NB4 (cell line): ENCODE data around the gene HOXB3.

Experiments
- MYC ChIP-seq: IDR thresholded peaks from 2 replicates; pipeline ENCODE4 v1.6.1; 2011; ENCODE audit warnings: low read depth, low read length
- POLR2A ChIP-seq: IDR thresholded peaks from 2 replicates; pipeline ENCODE4 v1.6.1; 2011; ENCODE audit warnings: mild to moderate bottlenecking; ENCODE audit not compliant: insufficient read length; ENCODE audit errors: extremely low read depth
- TF ChIP-seq, protein P1 (sequence below): IDR thresholded peaks from one replicate; pipeline ENCODE4 v1.5.1; 2012; ENCODE audit warnings: low read depth, low read length

DNA sequence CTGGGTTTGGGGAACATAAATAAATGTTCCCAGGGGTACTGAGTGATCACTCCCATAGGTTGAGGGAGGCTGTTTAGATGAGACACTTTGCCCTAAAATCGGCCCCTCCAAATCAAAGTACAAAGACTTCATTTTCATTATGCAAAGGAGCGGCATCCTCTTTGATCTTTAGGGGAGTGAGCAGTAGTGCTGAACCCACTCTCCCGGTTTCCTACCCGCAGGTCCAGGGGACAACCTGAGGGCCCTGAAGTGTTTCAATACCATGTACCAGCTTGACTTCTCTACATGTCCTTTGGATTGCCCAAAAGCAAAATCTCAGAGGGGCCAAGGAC lies 11.1 kb upstream of the HOXB3 start:
- TF ChIP-seq, protein P1, sequence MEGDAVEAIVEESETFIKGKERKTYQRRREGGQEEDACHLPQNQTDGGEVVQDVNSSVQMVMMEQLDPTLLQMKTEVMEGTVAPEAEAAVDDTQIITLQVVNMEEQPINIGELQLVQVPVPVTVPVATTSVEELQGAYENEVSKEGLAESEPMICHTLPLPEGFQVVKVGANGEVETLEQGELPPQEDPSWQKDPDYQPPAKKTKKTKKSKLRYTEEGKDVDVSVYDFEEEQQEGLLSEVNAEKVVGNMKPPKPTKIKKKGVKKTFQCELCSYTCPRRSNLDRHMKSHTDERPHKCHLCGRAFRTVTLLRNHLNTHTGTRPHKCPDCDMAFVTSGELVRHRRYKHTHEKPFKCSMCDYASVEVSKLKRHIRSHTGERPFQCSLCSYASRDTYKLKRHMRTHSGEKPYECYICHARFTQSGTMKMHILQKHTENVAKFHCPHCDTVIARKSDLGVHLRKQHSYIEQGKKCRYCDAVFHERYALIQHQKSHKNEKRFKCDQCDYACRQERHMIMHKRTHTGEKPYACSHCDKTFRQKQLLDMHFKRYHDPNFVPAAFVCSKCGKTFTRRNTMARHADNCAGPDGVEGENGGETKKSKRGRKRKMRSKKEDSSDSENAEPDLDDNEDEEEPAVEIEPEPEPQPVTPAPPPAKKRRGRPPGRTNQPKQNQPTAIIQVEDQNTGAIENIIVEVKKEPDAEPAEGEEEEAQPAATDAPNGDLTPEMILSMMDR = no peak
- no peak for TF ChIP-seq POLR2A
- TF ChIP-seq MYC = no peak
